ENCODE measurements around the gene CMTM1. TPM values are rescaled to one million over a fixed set of nuclear protein-coding genes. Genes with fewer than 3 reads are reported as not detected.

Gene CMTM1
- total RNA-seq, 1 experiment from 2014 or later: 2.6 TPM

- Histone ChIP-seq H3K56ac (ENCODE audit: insufficient read length, low read depth, low read length) (no peak overlapping the region), H4K91ac (ENCODE audit: insufficient read length, low read depth, low read length) (no peak overlapping the region), H2BK12ac (ENCODE audit: insufficient read length, low read depth, low read length) (no peak overlapping the region), H2AK5ac (ENCODE audit: insufficient read length, low read length) (no peak overlapping the region), H2BK5ac (ENCODE audit: insufficient read length, low read length) (no peak overlapping the region), H3K27me3 (ENCODE audit: insufficient read depth, low read length) (no peaks in the 10 kb centered on the region), H3K4me2 (ENCODE audit: insufficient read depth, insufficient read length, low read length) (peak overlapping the region; percentile 82), H3K27ac (ENCODE audit: insufficient read length, low read depth, low read length) (no peak overlapping the region), H3T11ph (ENCODE audit: low read length) (no peak overlapping the region), H2BK20ac (ENCODE audit: low read depth, low read length, poor library complexity, severe bottlenecking) (no peak overlapping the region), H3K18ac (ENCODE audit: insufficient read length, low read depth, low read length) (peak overlapping the region; percentile 86), H4K5ac (ENCODE audit: insufficient read length, low read depth, low read length) (no peak overlapping the region), H2BK15ac (ENCODE audit: low read depth, low read length) (no peak overlapping the region), H3K79me2 (ENCODE audit: insufficient read depth, low read length) (no peaks in the 10 kb centered on the region), H3K4me1 (ENCODE audit: insufficient read depth, low read length) (no peaks in the 10 kb centered on the region), H4K20me1 (ENCODE audit: control insufficient read depth, insufficient read depth, insufficient read length) (no peaks in the 10 kb centered on the region), H2AFZ (ENCODE audit: low read length) (no peak overlapping the region), H3K9me3 (ENCODE audit: control insufficient read depth, low read depth, low read length) (no peaks in the 10 kb centered on the region), H4K8ac (replicated peaks; ENCODE audit: insufficient read length, low read depth, low read length) (no peak overlapping the region), H3K23ac (ENCODE audit: insufficient read length, low read depth, low read length) (no peak overlapping the region), H3K14ac (ENCODE audit: insufficient read depth, low read length) (peak overlapping the region; percentile 86), H3K9ac (ENCODE audit: extremely low read depth, insufficient read length, low read length) (peak overlapping the region; percentile 55), H3K23me2 (ENCODE audit: insufficient read length, low read depth, low read length, poor library complexity, severe bottlenecking) (peaks cover 11% of the 10 kb centered on the region), H3K4ac (ENCODE audit: low read depth, low read length) (no peak overlapping the region), H2BK120ac (ENCODE audit: low read depth, low read length, poor library complexity, severe bottlenecking) (no peak overlapping the region), H3K79me1 (ENCODE audit: insufficient read depth, low read depth, low read length, poor library complexity, severe bottlenecking) (no peaks in the 10 kb centered on the region)
- peak overlapping the region; percentile 83 to 98 (median 97) for H3K27ac Mint-ChIP-seq
- H3K36me3 Mint-ChIP-seq (ENCODE audit: insufficient read depth in 1 of 3, low read depth in 3 of 3): peaks cover 0 to 2% (median 0%) of the 10 kb centered on the region in 3 experiments; a peak in 3 of 7 replicates
- WGBS (ENCODE audit: extremely low coverage, insufficient read length, low lambda C conversion rate): no CpG with 5 or more reads among the region's 32 CpGs
- H3K9me3 Mint-ChIP-seq: no peaks in the 10 kb centered on the region
- DNase-seq: peak; percentile 80
- H3K4me1 Mint-ChIP-seq: peaks cover 19 to 27% of the 10 kb centered on the region in 2 experiments
- no peak for TF ChIP-seq CTCF (conservative IDR thresholded peaks at IDR 0.05)
- peaks cover 9% of the 10 kb centered on the region for H3K27me3 Mint-ChIP-seq (ENCODE audit: low read depth)
- peak overlapping the region; percentile 79 to 91 for H3K4me3 Mint-ChIP-seq
These were observed 37.5 kb downstream of the CMTM1 start for GRCh38 chr16:66603537-66604375.

Measured in H9 (cell line).